Muscle of leg (tissue), 11 donors: ENCODE data around the gene CDH23. TPM values are rescaled to one million over a fixed set of nuclear protein-coding genes. Genes with fewer than 3 reads are reported as not detected.
A peak's percentile ranks its signal among the peaks of the same experiment; 100 is the strongest.

ENCODE experiments used
- DNase-seq: peaks from one replicate; pipeline ENCODE4 v3.0.0; 2013
- H3K27ac ChIP-seq: one replicate; pipeline ENCODE4 v1.5.1; 2013; ENCODE audit warnings: mild to moderate bottlenecking, low read length, control low read depth
- H3K27me3 ChIP-seq: one replicate; pipeline ENCODE4 v1.6.1; 2013; ENCODE audit warnings: low read length; ENCODE audit not compliant: control insufficient read depth, insufficient read depth
- H3K36me3 ChIP-seq: one replicate; pipeline ENCODE4 v1.6.1; 2013; ENCODE audit warnings: low read length; ENCODE audit not compliant: control insufficient read depth, insufficient read depth
- H3K4me1 ChIP-seq: one replicate; pipeline ENCODE4 v1.6.1; 2013; ENCODE audit warnings: low read length; ENCODE audit not compliant: control insufficient read depth, insufficient read depth
- H3K4me3 ChIP-seq: one replicate; pipeline ENCODE4 v1.5.1; 2013; ENCODE audit warnings: low read length, control low read depth
- H3K9me3 ChIP-seq: replicated peaks from 2 replicates; pipeline ENCODE4 v1.6.1; 2013; ENCODE audit warnings: low read depth, low read length; ENCODE audit not compliant: control insufficient read depth
- WGBS: methylation state at CpG from one replicate; pipeline ENCODE4 v1.1.5; 2013; ENCODE audit warnings: missing lambda C conversion rate; ENCODE audit not compliant: insufficient coverage; 5-methylcytosine and 5-hydroxymethylcytosine counted together
- polyA plus RNA-seq, 8 donors: library from polyadenylated mRNA; unstranded; fragments of 120-200 nt; gene quantifications; one replicate each; pipeline versions ENCODE4 v1.2.1 to v1.2.3, GENCODE V29; 2013; ENCODE audit warnings: inconsistent platforms in 1 of 8, low replicate concordance in 1 of 8; ENCODE audit not compliant: insufficient read length in 8 of 8, insufficient read depth in 1 of 8
- total RNA-seq: library from RNA; stranded (reverse); fragments of 120-200 nt; gene quantifications from one replicate; pipeline ENCODE4 v1.2.4, GENCODE V29; 2013

The CDH23 gene
- total and polyA plus RNA-seq, 9 donors, result 3.4 to 5.7 (median 4.9) TPM

GRCh38 chr10:71380841-71381240 is 15.9 kb upstream of the CDH23 start:
- no peak for DNase-seq
- H3K27me3 ChIP-seq, result no peaks in the 10 kb centered on the region
- H3K4me1 ChIP-seq, result peaks cover 11% of the 10 kb centered on the region
- no peak overlapping the region for H3K4me3 ChIP-seq
- no peak overlapping the region for H3K27ac ChIP-seq
- WGBS, result no CpG with 5 or more reads among the region's 1 CpG
- no peaks in the 10 kb centered on the region for H3K36me3 ChIP-seq
- H3K9me3 ChIP-seq, result no peaks in the 10 kb centered on the region

DNA sequence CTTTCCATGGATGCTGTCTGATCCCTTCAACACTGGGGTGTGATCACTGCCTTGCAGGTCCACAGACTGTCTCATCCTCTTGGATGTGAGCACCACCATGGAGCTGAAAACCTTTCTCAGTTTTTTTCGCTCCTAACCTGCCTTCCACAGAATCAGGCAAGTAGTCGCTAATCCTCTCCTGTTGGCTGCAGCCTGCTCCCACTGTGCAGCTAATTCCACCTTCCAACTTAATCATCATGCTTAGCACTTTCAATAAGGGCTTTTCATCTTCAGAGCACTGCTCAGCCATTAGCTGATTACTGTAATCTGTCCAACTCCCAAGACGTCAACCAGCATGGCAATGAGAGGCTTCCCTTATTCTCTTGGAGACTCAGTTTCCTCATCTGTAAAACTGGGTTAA is 15.1 kb upstream of the CDH23 start:
- 96% methylated on average over 2 of the region's 3 CpGs for WGBS
- Histone ChIP-seq H3K9me3 (no peaks in the 10 kb centered on the region), H3K27me3 (no peaks in the 10 kb centered on the region), H3K4me1 (peaks cover 11% of the 10 kb centered on the region), H3K36me3 (no peaks in the 10 kb centered on the region), H3K4me3 (no peak overlapping the region), H3K27ac (no peak overlapping the region)
- DNase-seq, result no peak

- no peaks in the 10 kb centered on the region for H3K9me3 ChIP-seq
- no peaks in the 10 kb centered on the region for H3K27me3 ChIP-seq
- no peak overlapping the region for H3K4me3 ChIP-seq
- no peak for DNase-seq
- H3K36me3 ChIP-seq, result no peaks in the 10 kb centered on the region
- no peak overlapping the region for H3K27ac ChIP-seq
- peaks cover 7% of the 10 kb centered on the region for H3K4me1 ChIP-seq
- no CpG with 5 or more reads among the region's 2 CpGs for WGBS
Measured at GRCh38 chr10:71382028-71382427, 14.7 kb upstream of the CDH23 start.

GRCh38 chr10:71382757-71383156 is 14.0 kb upstream of the CDH23 start:
- peaks cover 2% of the 10 kb centered on the region for H3K4me1 ChIP-seq
- no peak overlapping the region for H3K4me3 ChIP-seq
- H3K27ac ChIP-seq, result no peak overlapping the region
- no peak for DNase-seq
- H3K27me3 ChIP-seq, result no peaks in the 10 kb centered on the region
- WGBS, result no CpG with 5 or more reads among the region's 1 CpG
- H3K9me3 ChIP-seq, result no peaks in the 10 kb centered on the region
- H3K36me3 ChIP-seq, result no peaks in the 10 kb centered on the region

- Histone ChIP-seq H3K27me3 (peaks cover 3% of the 10 kb centered on the region), H3K4me3 (no peak overlapping the region), H3K4me1 (no peaks in the 10 kb centered on the region), H3K27ac (no peak overlapping the region), H3K9me3 (no peaks in the 10 kb centered on the region), H3K36me3 (no peaks in the 10 kb centered on the region)
- WGBS, result 35% methylated on average over 9 of the region's 10 CpGs
- DNase-seq, result peak; percentile 41
Measured at GRCh38 chr10:71383972-71384687, 12.6 kb upstream of the CDH23 start.

DNA sequence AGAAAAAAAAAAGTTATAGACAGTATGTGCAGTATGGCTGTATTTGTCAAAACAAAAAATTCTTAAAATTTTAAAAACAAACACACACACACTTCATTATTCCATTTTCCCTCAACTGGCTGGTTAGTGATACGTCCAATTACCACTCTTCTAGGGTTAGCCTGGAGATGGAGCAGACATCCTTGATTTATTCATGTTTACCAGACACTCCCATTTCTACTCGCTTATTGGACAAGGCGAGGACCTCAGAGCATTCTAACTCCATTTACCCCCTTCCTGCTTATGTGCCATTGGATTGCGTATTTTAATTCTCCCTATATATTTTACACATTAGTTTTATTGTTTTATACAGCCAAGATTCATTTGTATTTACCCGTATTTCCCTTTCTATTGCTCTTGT is 8.5 kb upstream of the CDH23 start:
- peaks cover 21% of the 10 kb centered on the region for H3K27me3 ChIP-seq
- H3K27ac ChIP-seq, result no peak overlapping the region
- no peaks in the 10 kb centered on the region for H3K36me3 ChIP-seq
- no peak for DNase-seq
- H3K4me1 ChIP-seq, result peaks cover 5% of the 10 kb centered on the region
- 59% methylated on average over 2 of the region's 5 CpGs for WGBS
- H3K4me3 ChIP-seq, result no peak overlapping the region
- H3K9me3 ChIP-seq, result no peaks in the 10 kb centered on the region

DNA sequence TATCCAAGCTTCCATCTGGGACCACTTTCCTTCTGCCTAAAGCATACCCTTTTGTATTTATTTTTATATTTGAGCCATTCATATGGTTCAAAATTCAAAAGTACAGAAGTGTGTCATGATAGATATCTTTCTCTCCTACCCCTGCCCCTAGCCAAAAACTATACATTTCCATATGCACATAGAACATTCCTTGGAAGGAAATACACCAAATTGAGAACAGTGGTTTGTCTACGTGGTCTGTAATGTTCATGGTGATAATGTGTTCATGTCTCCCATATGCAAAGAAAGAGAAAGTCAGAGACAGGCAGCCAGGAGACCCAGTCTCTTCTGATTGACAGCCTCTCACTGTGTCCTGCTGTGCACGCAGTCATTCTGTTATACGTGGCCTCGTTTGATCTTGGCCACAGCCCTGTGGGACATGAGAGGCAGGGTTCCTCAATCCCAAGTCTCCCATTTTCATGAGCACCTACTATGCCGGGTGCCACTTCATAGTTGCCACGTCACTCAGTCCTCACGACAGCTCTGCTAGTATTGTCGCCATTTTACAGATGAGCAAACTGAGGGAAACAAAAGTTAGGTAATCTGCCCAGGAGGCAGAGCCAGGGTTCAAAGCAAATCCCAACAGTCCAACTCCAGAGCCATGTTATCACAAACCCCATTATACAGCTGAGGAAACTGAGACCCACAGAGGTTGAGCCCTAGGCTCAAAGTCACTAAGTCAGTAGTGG is 8.0 kb upstream of the CDH23 start:
- DNase-seq, result no peak
- 76% methylated on average over 5 of the region's 8 CpGs for WGBS
- Histone ChIP-seq H3K36me3 (no peaks in the 10 kb centered on the region), H3K9me3 (no peaks in the 10 kb centered on the region), H3K27ac (no peak overlapping the region), H3K4me1 (peaks cover 5% of the 10 kb centered on the region), H3K4me3 (no peak overlapping the region), H3K27me3 (peaks cover 23% of the 10 kb centered on the region)

DNA sequence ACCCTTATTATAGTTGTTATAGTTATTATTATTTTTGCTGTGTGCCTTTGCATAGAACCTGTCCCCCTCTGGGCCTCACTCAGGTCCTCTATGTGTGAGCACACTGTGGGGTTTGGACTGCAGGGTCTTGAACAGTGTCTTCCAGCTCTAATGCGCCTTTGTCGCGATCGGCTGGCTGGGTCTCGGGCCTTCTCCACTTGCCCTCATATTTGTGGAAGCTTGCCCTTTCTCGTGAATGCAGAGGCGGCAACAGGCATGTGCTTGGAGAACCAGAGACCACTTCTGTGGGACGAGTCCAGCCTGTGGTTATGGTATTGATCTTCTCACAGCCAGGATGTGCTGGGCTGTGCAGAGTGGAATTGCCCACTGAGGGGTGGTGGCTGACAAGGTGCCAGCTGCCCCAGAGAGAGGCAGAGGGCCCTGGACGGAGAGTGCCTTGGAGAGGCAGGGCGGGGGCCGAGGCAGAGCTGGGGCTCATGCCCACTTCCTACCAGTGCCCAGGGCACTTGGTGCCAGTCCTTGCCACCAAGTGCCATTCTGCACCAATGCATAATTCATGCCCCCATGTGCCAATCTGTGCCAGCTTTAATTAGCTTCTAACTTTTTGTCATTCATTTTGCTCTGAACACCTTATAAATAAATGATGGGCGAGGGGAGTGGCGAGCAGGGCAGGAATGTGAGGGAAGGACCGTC is 6.8 kb upstream of the CDH23 start:
- Histone ChIP-seq H3K4me1 (peaks cover 5% of the 10 kb centered on the region), H3K4me3 (no peak overlapping the region), H3K27me3 (peaks cover 23% of the 10 kb centered on the region), H3K36me3 (no peaks in the 10 kb centered on the region), H3K27ac (no peak overlapping the region), H3K9me3 (no peaks in the 10 kb centered on the region)
- WGBS, result 71% methylated on average over 12 of the region's 14 CpGs
- no peak for DNase-seq

DNA sequence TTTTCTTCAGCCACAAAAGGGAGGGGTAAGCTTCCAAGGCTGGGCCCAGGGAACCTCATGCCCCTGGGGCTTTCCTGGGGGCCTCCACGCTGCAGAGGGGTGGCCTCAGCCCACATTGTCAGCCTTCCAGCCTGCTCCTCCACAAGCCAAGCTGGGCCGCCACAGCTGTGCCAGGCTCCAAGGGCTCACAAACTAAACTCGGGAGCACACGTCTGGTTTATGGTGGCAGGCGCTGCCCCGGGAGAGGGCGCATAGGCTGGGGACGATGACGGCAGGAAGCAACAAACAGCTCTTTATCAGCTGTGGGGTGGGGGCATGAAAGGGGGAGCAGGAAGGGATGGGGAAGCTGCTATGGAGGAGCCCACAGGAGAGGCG is 6.3 kb upstream of the CDH23 start:
- H3K36me3 ChIP-seq, result no peaks in the 10 kb centered on the region
- H3K27ac ChIP-seq, result no peak overlapping the region
- peaks cover 23% of the 10 kb centered on the region for H3K27me3 ChIP-seq
- H3K4me3 ChIP-seq, result no peak overlapping the region
- WGBS, result 11% methylated on average over 10 of the region's 10 CpGs
- DNase-seq, result no peak
- no peaks in the 10 kb centered on the region for H3K9me3 ChIP-seq
- peaks cover 5% of the 10 kb centered on the region for H3K4me1 ChIP-seq

DNA sequence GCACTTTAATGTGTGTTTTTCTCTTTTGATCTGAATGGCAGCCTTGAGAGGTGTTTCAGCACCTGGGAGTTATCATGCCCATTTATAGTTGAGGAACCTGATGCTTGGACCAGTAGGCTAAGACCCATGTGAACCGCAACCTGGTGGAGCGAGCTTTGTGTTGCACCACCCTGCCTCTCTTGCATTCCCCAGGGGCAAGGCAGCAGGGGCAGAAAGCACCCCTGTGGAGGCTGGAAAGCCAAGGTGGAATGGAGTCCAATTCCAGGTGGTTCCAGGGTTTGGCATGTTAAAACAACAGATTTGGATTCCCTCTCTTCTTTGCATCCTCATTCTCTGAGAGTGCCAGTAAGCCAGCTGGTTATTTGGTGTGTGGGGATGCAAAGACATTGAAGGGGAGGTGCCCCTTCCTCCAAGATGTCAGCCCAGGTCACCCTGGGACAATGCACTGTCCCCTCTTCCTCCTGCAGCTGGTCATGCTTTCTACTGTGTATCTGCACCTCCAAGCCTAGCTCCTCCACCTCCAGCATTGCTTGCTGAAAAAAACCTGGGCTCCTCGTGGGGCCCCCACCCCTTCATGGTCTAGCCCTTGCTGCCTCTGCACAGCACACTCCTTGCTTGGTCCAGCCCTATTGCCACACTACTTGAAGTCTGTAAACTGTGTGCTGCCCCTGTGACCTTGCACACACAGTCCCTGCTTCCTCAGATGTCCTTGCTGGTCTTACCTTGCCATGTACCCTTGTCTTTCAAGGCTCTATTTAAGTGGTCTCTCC is 5.6 kb upstream of the CDH23 start:
- WGBS, result 59% methylated on average over 1 of the region's 3 CpGs
- Histone ChIP-seq H3K27me3 (peaks cover 23% of the 10 kb centered on the region), H3K4me1 (peaks cover 6% of the 10 kb centered on the region), H3K9me3 (no peaks in the 10 kb centered on the region), H3K4me3 (no peak overlapping the region), H3K27ac (no peak overlapping the region), H3K36me3 (no peaks in the 10 kb centered on the region)
- no peak for DNase-seq
